H9 (cell line): ENCODE measurements around the gene RPS16. TPM values are rescaled to one million over a fixed set of nuclear protein-coding genes. Genes with fewer than 3 reads are reported as not detected.

Experiments used
- DNase-seq: peaks from one replicate; pipeline ENCODE4 v3.0.0-alpha.2; 2017
- H2AFZ ChIP-seq: one replicate; pipeline ENCODE4 v1.6.1; 2013; ENCODE audit warnings: mild to moderate bottlenecking, low read length, control low read depth, moderate library complexity
- H2AK5ac ChIP-seq: 2 replicates; pipeline ENCODE4 v1.6.1; 2013; ENCODE audit warnings: low read length, control low read depth, mixed read lengths; ENCODE audit not compliant: insufficient read length
- H2BK120ac ChIP-seq: one replicate; pipeline ENCODE4 v1.6.1; 2013; ENCODE audit warnings: low read depth, mild to moderate bottlenecking, low read length, control low read depth, inconsistent platforms; ENCODE audit not compliant: poor library complexity, severe bottlenecking
- H2BK12ac ChIP-seq: 2 replicates; pipeline ENCODE4 v1.6.1; 2013; ENCODE audit warnings: low read length, control low read depth, mixed read lengths, low read depth; ENCODE audit not compliant: insufficient read length
- H2BK15ac ChIP-seq: 2 replicates; pipeline ENCODE4 v1.6.1; 2013; ENCODE audit warnings: low read depth, low read length, control low read depth
- H2BK20ac ChIP-seq: one replicate; pipeline ENCODE4 v1.6.1; 2013; ENCODE audit warnings: low read depth, mild to moderate bottlenecking, low read length, control low read depth, inconsistent platforms; ENCODE audit not compliant: poor library complexity, severe bottlenecking
- H2BK5ac ChIP-seq: 2 replicates; pipeline ENCODE4 v1.6.1; 2013; ENCODE audit warnings: low read length, control low read depth, mixed read lengths; ENCODE audit not compliant: insufficient read length
- H3K14ac ChIP-seq: 2 replicates; pipeline ENCODE4 v1.6.1; 2013; ENCODE audit warnings: low read length, control low read depth; ENCODE audit not compliant: insufficient read depth
- H3K18ac ChIP-seq: 2 replicates; pipeline ENCODE4 v1.6.1; 2013; ENCODE audit warnings: low read depth, mild to moderate bottlenecking, mixed read lengths, low read length, control low read depth; ENCODE audit not compliant: insufficient read length
- H3K23ac ChIP-seq: 2 replicates; pipeline ENCODE4 v1.6.1; 2013; ENCODE audit warnings: low read length, control low read depth, mixed read lengths, low read depth; ENCODE audit not compliant: insufficient read length
- H3K23me2 ChIP-seq: 2 replicates; pipeline ENCODE4 v1.6.1; 2013; ENCODE audit warnings: low read depth, mild to moderate bottlenecking, mixed read lengths, low read length, control low read depth; ENCODE audit not compliant: insufficient read length, poor library complexity, severe bottlenecking
- H3K27ac ChIP-seq: 2 replicates; pipeline ENCODE4 v1.5.1; 2013; ENCODE audit warnings: low read length, control low read depth, mixed read lengths, low read depth; ENCODE audit not compliant: insufficient read length
- H3K27me3 ChIP-seq: 2 replicates; pipeline ENCODE4 v1.6.1; 2013; ENCODE audit warnings: low read length, control low read depth, inconsistent platforms; ENCODE audit not compliant: insufficient read depth
- H3K4ac ChIP-seq: 2 replicates; pipeline ENCODE4 v1.6.1; 2013; ENCODE audit warnings: low read depth, mild to moderate bottlenecking, control low read depth, inconsistent platforms, low read length, moderate library complexity
- H3K4me1 ChIP-seq: 2 replicates; pipeline ENCODE4 v1.6.1; 2013; ENCODE audit warnings: low read length, control low read depth, inconsistent platforms; ENCODE audit not compliant: insufficient read depth
- H3K4me2 ChIP-seq: 2 replicates; pipeline ENCODE4 v1.6.1; 2013; ENCODE audit warnings: low read length, control low read depth, mixed read lengths; ENCODE audit not compliant: insufficient read length, insufficient read depth
- H3K56ac ChIP-seq: 2 replicates; pipeline ENCODE4 v1.6.1; 2013; ENCODE audit warnings: low read depth, mild to moderate bottlenecking, mixed read lengths, low read length, control low read depth; ENCODE audit not compliant: insufficient read length
- H3K79me1 ChIP-seq: 2 replicates; pipeline ENCODE4 v1.6.1; 2013; ENCODE audit warnings: low read depth, mild to moderate bottlenecking, moderate library complexity, low read length, control low read depth, inconsistent platforms; ENCODE audit not compliant: insufficient read depth, poor library complexity, severe bottlenecking
- H3K79me2 ChIP-seq: 2 replicates; pipeline ENCODE4 v1.6.1; 2013; ENCODE audit warnings: low read length, control low read depth, inconsistent platforms; ENCODE audit not compliant: insufficient read depth
- H3K9ac ChIP-seq: 2 replicates; pipeline ENCODE4 v1.6.1; 2013; ENCODE audit warnings: low read length, control low read depth, mixed read lengths; ENCODE audit not compliant: insufficient read length; ENCODE audit errors: extremely low read depth
- H3K9me3 ChIP-seq: one replicate; pipeline ENCODE4 v1.6.1; 2013; ENCODE audit warnings: low read depth, low read length, inconsistent platforms; ENCODE audit not compliant: control insufficient read depth
- H3T11ph ChIP-seq: one replicate; pipeline ENCODE4 v1.6.1; 2013; ENCODE audit warnings: mild to moderate bottlenecking, low read length, control low read depth, inconsistent platforms
- H4K20me1 ChIP-seq: one replicate; pipeline ENCODE4 v1.6.1; 2013; ENCODE audit not compliant: control insufficient read depth, insufficient read length, insufficient read depth
- H4K5ac ChIP-seq: 2 replicates; pipeline ENCODE4 v1.6.1; 2013; ENCODE audit warnings: low read depth, mild to moderate bottlenecking, mixed read lengths, low read length, control low read depth; ENCODE audit not compliant: insufficient read length
- H4K8ac ChIP-seq: replicated peaks from 2 replicates; pipeline ENCODE4 v1.6.1; 2013; ENCODE audit warnings: low read length, control low read depth, mixed read lengths, low read depth; ENCODE audit not compliant: insufficient read length
- H4K91ac ChIP-seq: 2 replicates; pipeline ENCODE4 v1.6.1; 2013; ENCODE audit warnings: low read depth, mild to moderate bottlenecking, moderate library complexity, mixed read lengths, low read length, control low read depth; ENCODE audit not compliant: insufficient read length
- H3K27ac Mint-ChIP-seq, 3 experiments: 2 replicates in 2 of 3; 3 replicates in 1 of 3; pipeline ENCODE4 v1.8.0; 2020 to 2021; ENCODE audit warnings: mixed read lengths in 3 of 3, mild to moderate bottlenecking in 1 of 3, moderate library complexity in 1 of 3
- H3K27me3 Mint-ChIP-seq: 2 replicates; pipeline ENCODE4 v1.8.0; 2021; ENCODE audit warnings: low read depth, mild to moderate bottlenecking, moderate library complexity, mixed read lengths
- H3K36me3 Mint-ChIP-seq, 3 experiments: 2 replicates in 2 of 3; 3 replicates in 1 of 3; pipeline ENCODE4 v1.8.0; 2020 to 2021; ENCODE audit warnings: low read depth in 3 of 3, mixed read lengths in 3 of 3; ENCODE audit not compliant: insufficient read depth in 1 of 3
- H3K4me1 Mint-ChIP-seq, 2 experiments: 2 replicates each; pipeline ENCODE4 v1.8.0; 2020; ENCODE audit warnings: mixed read lengths in 2 of 2
- H3K4me3 Mint-ChIP-seq, 2 experiments: 2 replicates in 1 of 2; 3 replicates in 1 of 2; pipeline ENCODE4 v1.8.0; 2020 to 2021; ENCODE audit warnings: mild to moderate bottlenecking in 2 of 2, mixed read lengths in 2 of 2, moderate library complexity in 1 of 2
- H3K9me3 Mint-ChIP-seq, 2 experiments: 2 replicates in 1 of 2; 3 replicates in 1 of 2; pipeline ENCODE4 v1.8.0; 2020; ENCODE audit warnings: mild to moderate bottlenecking in 2 of 2, mixed read lengths in 2 of 2, moderate library complexity in 1 of 2
- CTCF ChIP-seq: fragments of 200-600 bp; sonication (generic); conservative IDR thresholded peaks from 3 replicates; pipeline ENCODE4 v1.8.0; 2021; ENCODE audit warnings: antibody characterized with exemption, mild to moderate bottlenecking
- WGBS: extraction: QIAGEN DNeasy Blood & Tissue Kit; methylation state at CpG from one replicate; pipeline ENCODE4 v1.1.7; 2013; ENCODE audit warnings: missing lambda C conversion rate, low lambda C conversion rate, mixed read lengths; ENCODE audit not compliant: insufficient read length; ENCODE audit errors: extremely low coverage; 5-methylcytosine and 5-hydroxymethylcytosine counted together
- total RNA-seq: library from RNA; stranded (reverse); gene quantifications from 2 replicates; pipeline ENCODE4 v1.2.1, GENCODE V29; 2021

The RPS16 gene
- total RNA-seq, 1 experiment from 2014 or later, result 2,711 TPM

- no peak overlapping the region for H4K8ac ChIP-seq
- H3K4me3 Mint-ChIP-seq, result 0 out of 5 replicates have a peak overlapping the region, but pooled peaks of 1 of the 2 experiments have one; percentile 29
- no peak overlapping the region for H3K23ac ChIP-seq
- no peaks in the 10 kb centered on the region for H4K20me1 ChIP-seq
- H3K27ac ChIP-seq, result no peak overlapping the region
- H3K23me2 ChIP-seq, result no peaks in the 10 kb centered on the region
- H2BK12ac ChIP-seq, result no peak overlapping the region
- H3T11ph ChIP-seq, result no peak overlapping the region
- peak overlapping the region in 2 of 3 experiments; percentile 63 to 68; a peak in 3 of 7 replicates for H3K27ac Mint-ChIP-seq
- DNase-seq, result peak; percentile 84
- no peaks in the 10 kb centered on the region for H3K79me1 ChIP-seq
- no peak overlapping the region for H2BK15ac ChIP-seq
- H3K4me2 ChIP-seq, result no peak overlapping the region
- peaks cover 0 to 5% of the 10 kb centered on the region in 2 experiments; a peak in 1 of 4 replicates for H3K4me1 Mint-ChIP-seq
- no peak overlapping the region for H3K4ac ChIP-seq
- no peak overlapping the region for H2BK120ac ChIP-seq
- no peaks in the 10 kb centered on the region for H3K4me1 ChIP-seq
- no peaks in the 10 kb centered on the region; the same call in 1 of the 2 replicates for H3K27me3 Mint-ChIP-seq
- H3K56ac ChIP-seq, result no peak overlapping the region
- H2BK5ac ChIP-seq, result no peak overlapping the region
- peak; percentile 88 for TF ChIP-seq CTCF
- H2AFZ ChIP-seq, result no peak overlapping the region
- WGBS, result no CpG with 5 or more reads among the region's 9 CpGs
- H3K27me3 ChIP-seq, result no peaks in the 10 kb centered on the region
- no peak overlapping the region for H3K18ac ChIP-seq
- H3K9me3 ChIP-seq, result no peaks in the 10 kb centered on the region
- no peak overlapping the region for H4K5ac ChIP-seq
- H3K9me3 Mint-ChIP-seq, result no peaks in the 10 kb centered on the region; a peak in 1 of 5 replicates
- no peaks in the 10 kb centered on the region for H3K79me2 ChIP-seq
- no peak overlapping the region for H2AK5ac ChIP-seq
- no peak overlapping the region for H4K91ac ChIP-seq
- no peak overlapping the region for H3K9ac ChIP-seq
- peaks cover 38 to 73% (median 69%) of the 10 kb centered on the region in 3 experiments; a peak in 6 of 7 replicates for H3K36me3 Mint-ChIP-seq
- no peak overlapping the region for H3K14ac ChIP-seq
- no peak overlapping the region for H2BK20ac ChIP-seq
Measured at GRCh38 chr19:39474139-39474620, 38.4 kb upstream of the RPS16 start.
